Head of caudate nucleus (tissue), 42 donors: ENCODE measurements around the gene FRMD8.

ENCODE experiments used
- DNase-seq, 42 donors: peaks; one replicate each; pipeline versions ENCODE4 v3.0.0 to v3.0.0-alpha.2; 2020 to 2021; ENCODE audit warnings: mixed read lengths in 7 of 42
- intact Hi-C: fragments of 100-400 bp; cut with DNase I; formaldehyde crosslinking; loops from one replicate; pipeline ENCODE4 v1.15.0; 2022

Gene FRMD8

DNA sequence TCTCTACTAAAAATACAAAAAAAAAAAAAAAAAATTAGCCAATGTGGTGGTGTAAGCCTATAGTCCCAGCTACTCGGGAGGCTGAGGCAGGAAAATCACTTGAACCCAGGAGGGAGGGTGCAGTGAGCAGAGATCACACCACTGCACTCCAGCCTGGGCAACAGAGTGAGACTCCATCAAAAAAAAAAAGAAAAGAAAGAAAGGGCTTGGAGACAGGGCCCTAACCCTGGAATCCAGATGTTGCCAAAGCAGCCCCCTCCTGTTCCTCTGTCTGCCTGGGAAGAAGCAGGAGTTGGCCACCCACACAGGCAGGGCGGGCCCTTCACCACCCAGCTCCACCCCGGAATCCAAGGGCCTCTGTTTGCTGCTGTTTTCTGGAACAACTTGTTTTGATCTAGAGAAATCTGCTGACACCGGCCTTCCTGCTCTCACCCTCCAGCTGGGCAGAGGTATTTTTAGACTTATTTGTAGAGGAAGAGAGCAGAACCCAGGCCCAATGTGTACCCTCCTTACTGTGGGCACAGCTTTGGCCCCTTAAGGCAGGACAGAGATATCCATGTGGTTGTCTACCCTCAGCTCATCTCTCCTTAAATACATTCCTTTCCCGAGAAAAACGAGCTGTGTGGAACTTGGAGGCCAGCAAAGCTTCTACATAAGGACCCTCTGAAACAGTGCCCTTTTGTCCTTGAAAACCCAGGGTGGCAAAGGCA lies 33.5 kb downstream of the FRMD8 start:
- intact Hi-C loops = loop anchor here (5.0 kb wide), 4 partner anchors 38 to 87 kb away; partner anchors contain the start of genes MALAT1 and SLC25A45
- peak; percentile 75 to 98 (median 93) for DNase-seq

DNA sequence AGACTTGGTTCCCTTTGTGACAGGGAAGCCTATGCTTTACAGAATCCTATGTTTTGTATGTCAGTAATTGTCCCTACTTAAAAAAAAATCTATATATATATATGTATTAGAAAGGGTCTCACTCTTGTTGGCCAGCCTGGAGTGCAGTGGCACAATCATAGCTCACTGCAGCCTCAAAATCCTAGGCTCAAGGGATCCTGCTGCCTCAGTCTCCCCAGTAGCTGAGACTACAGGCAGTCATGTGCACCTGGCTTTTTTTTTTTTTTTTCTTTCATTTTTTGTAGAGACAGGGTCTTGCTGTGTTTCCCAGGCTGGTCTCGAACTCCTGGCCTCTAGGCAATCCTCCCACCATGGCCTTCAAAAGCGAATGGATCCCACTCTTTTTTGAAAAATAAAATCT lies 34.1 kb downstream of the FRMD8 start:
- peak in 4 of 42 donors; percentile 9 to 44 (median 21) for DNase-seq
- intact Hi-C loops = loop anchor here (5.0 kb wide), 2 partner anchors 57 to 77 kb away; partner anchors contain the start of gene MALAT1

DNA sequence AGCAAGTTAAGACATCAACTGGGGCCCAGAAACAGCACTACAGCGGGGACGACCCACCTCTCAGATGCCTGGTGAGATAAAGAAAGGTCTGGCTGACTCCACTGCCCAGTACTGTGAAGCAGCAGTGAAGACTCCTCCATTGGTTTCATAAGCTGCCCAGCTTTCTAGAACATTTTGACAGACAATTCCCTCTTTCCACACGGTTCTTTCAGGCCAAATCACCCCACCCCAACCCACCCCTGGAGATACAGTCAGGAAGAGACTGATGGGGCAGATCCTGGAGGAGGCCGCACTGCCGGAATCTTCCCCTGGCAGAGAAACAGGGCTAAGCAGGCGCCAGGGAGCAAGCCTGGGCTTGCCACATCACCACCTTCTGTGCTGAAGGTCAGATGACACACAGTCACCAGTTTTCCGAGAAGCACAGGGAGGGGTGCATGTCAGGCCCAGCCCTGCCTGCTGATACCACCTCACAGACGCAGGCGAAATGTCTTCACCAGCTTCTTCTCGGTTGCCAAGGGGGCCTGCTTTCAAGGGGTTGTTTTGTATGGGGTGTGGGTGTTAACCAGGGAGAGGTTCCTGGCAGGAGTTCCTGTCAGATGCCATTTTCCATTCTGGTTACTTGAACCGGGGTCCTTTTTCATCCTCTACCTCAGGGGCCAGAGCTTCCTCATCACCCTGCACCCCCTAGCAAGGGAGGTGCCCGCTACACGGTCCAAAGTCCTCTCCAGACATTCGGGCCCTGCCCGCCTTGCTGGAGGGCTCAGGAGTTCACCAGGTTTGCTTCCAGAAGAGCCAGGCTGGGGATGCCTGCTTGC lies 34.7 kb downstream of the FRMD8 start:
- intact Hi-C loops = loop anchor here (5.0 kb wide), 2 partner anchors 56 to 76 kb away; partner anchors contain the start of gene MALAT1
- DNase-seq = peak; percentile 80 to 98 (median 91)

GRCh38 chr11:65421794-65422632 lies 35.6 kb downstream of the FRMD8 start:
- peak; percentile 86 to 99 (median 96) for DNase-seq
- intact Hi-C loops = loop anchor here (5.0 kb wide), 2 partner anchors 55 to 75 kb away; partner anchors contain the start of gene MALAT1

- intact Hi-C loops = loop anchor here (5.0 kb wide), 2 partner anchors 54 to 74 kb away; partner anchors contain the start of gene MALAT1
- peak; percentile 87 to 98 (median 94) for DNase-seq
Measured at GRCh38 chr11:65422633-65423515, 36.4 kb downstream of the FRMD8 start, which contains the start of gene NEAT1. TSS of gene NEAT1 (plus strand) at chr11:65422798.

DNA sequence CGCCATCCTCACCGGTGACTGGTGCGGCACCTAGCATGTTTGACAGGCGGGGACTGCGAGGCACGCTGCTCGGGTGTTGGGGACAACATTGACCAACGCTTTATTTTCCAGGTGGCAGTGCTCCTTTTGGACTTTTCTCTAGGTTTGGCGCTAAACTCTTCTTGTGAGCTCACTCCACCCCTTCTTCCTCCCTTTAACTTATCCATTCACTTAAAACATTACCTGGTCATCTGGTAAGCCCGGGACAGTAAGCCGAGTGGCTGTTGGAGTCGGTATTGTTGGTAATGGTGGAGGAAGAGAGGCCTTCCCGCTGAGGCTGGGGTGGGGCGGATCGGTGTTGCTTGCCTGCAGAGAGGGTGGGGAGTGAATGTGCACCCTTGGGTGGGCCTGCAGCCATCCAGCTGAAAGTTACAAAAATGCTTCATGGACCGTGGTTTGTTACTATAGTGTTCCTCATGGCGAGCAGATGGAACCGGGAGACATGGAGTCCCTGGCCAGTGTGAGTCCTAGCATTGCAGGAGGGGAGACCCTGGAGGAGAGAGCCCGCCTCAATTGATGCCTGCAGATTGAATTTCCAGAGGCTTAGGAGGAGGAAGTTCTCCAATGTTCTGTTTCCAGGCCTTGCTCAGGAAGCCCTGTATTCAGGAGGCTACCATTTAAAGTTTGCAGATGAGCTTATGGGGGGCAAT lies 37.2 kb downstream of the FRMD8 start:
- DNase-seq = peak in 12 of 42 donors; percentile 4 to 59 (median 24)
- intact Hi-C loops = loop anchor here (5.0 kb wide), 2 partner anchors 54 to 74 kb away; partner anchors contain the start of gene MALAT1

GRCh38 chr11:65424205-65425104 lies 38.0 kb downstream of the FRMD8 start:
- peak in 18 of 42 donors; percentile 10 to 79 (median 42) for DNase-seq
- intact Hi-C loops = loop anchor here (5.0 kb wide), 2 partner anchors 53 to 73 kb away; partner anchors contain the start of gene MALAT1

DNA sequence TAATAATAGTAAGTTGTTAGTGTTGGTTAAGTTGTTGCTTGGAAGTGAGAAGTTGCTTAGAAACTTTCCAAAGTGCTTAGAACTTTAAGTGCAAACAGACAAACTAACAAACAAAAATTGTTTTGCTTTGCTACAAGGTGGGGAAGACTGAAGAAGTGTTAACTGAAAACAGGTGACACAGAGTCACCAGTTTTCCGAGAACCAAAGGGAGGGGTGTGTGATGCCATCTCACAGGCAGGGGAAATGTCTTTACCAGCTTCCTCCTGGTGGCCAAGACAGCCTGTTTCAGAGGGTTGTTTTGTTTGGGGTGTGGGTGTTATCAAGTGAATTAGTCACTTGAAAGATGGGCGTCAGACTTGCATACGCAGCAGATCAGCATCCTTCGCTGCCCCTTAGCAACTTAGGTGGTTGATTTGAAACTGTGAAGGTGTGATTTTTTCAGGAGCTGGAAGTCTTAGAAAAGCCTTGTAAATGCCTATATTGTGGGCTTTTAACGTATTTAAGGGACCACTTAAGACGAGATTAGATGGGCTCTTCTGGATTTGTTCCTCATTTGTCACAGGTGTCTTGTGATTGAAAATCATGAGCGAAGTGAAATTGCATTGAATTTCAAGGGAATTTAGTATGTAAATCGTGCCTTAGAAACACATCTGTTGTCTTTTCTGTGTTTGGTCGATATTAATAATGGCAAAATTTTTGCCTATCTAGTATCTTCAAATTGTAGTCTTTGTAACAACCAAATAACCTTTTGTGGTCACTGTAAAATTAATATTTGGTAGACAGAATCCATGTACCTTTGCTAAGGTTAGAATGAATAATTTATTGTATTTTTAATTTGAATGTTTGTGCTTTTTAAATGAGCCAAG lies 38.9 kb downstream of the FRMD8 start:
- intact Hi-C loops = no loop called here
- DNase-seq = peak in 18 of 42 donors; percentile 2 to 72 (median 32)

DNA sequence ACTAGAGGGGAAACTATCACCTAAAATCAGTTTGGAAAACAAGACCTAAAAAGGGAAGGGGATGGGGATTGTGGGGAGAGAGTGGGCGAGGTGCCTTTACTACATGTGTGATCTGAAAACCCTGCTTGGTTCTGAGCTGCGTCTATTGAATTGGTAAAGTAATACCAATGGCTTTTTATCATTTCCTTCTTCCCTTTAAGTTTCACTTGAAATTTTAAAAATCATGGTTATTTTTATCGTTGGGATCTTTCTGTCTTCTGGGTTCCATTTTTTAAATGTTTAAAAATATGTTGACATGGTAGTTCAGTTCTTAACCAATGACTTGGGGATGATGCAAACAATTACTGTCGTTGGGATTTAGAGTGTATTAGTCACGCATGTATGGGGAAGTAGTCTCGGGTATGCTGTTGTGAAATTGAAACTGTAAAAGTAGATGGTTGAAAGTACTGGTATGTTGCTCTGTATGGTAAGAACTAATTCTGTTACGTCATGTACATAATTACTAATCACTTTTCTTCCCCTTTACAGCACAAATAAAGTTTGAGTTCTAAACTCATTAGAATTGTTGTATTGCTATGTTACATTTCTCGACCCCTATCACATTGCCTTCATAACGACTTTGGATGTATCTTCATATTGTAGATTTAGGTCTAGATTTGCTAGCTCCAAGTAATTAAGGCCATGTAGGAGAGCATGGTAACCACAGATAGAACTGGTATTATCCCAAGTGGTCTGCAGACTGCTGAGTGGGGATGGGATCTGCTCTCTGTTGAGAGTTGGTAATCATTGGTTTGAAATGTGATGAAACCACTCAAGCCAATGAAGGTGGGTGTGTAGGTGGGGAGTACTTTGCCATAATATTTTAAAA lies 39.8 kb downstream of the FRMD8 start:
- intact Hi-C loops = no loop called here
- DNase-seq = peak in 12 of 42 donors; percentile 3 to 57 (median 14)

DNA sequence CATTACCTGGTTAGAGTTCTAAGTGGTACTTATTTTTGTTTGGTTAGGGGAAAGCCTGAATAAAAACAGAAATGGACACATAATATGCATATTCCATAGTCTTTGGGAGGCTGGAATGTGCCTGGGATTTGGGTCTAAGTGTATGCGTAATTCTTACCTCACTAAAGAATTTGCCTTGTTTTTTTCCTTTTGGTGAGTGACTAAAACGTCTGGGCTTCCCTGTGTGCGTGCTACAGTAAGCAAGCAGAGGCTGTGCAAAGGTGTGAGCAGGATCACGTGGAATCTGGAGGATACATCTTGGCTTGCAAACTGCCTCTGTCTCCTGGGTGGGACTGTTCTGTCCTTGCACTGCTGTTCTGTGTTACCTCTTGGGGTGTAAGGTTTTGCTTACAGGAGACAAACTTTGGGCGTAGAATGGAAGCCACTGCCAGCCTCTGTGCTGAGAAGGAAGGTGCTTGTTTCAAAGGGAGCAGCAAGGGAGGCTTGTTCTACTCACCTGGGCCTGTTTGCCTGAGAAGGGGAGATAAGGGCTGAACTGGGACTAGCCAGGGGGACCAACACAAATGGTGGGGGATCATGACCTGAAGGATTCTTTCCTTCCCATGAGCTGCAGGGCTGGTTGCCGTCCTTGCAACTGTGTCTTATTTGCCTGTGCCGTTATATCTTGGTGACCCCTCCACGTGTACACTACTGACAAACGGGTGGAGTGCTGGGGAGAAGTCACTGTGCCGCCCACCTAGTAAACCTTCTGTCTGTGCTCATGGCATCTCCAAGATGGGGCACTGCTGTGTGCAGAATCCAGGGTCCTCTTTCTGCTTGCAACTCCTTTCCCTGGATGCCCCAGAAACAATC lies 40.6 kb downstream of the FRMD8 start:
- DNase-seq = peak in 13 of 42 donors; percentile 10 to 71 (median 42)
- intact Hi-C loops = no loop called here

DNA sequence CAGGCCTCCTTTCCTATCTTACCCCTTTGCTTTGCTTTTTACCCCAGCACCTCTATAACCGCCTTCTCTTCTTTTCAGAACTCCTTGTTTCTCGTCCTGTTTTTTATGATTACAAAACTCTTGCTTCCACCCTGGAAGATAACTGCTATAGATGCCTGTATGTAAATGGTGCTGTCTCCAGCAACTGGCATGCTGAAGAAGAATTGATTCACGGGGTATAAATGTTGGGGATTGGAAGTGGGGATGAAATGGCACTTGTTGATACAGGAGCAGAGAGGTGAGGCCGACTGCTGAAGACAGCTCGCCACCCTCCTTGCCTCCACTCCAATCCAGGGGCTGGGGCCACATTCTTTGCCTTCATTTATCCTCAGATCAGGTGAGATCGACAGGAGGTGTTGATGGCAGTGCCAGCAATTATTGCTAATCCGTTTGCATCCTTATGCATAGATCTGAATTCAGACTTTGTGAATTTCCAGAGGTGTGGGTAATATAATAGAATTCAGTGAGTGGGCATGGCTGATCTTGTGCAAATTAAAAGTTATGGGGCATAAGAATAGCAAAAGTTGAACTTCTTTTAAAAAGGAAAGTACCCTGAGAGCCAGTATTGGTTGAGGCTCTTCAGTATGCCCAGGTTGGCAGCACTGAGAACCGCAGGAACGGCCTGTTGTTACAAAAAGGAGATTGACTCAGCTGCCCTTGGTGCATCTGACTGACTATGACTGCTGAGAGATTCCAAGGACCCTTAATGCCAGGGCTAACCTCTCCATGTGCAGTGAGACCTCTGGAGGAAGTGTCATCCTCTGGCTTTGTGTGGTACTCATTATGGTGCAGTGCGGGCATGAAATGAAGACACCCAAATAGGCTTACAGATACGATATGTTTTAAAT lies 41.5 kb downstream of the FRMD8 start:
- intact Hi-C loops = no loop called here
- DNase-seq = peak in 11 of 42 donors; percentile 6 to 70 (median 27)

GRCh38 chr11:65428578-65429067 lies 42.2 kb downstream of the FRMD8 start:
- DNase-seq = peak in 9 of 42 donors; percentile 4 to 54 (median 19)
- intact Hi-C loops = no loop called here
